ENCODE results near the gene MAP3K20. TPM values are rescaled to one million over a fixed set of nuclear protein-coding genes. Genes with fewer than 3 reads are reported as not detected.
A peak's percentile ranks its signal among the peaks of the same experiment; 100 is the strongest.
"Not testable (repeated sequence)": the region's sequence is repeated elsewhere in the genome, so short reads cannot be mapped to it uniquely, and the experiment has no call there.

Gene MAP3K20
- total and polyA plus RNA-seq, 2 donors from 2014 or later: 3.9 to 25.6 TPM

DNA sequence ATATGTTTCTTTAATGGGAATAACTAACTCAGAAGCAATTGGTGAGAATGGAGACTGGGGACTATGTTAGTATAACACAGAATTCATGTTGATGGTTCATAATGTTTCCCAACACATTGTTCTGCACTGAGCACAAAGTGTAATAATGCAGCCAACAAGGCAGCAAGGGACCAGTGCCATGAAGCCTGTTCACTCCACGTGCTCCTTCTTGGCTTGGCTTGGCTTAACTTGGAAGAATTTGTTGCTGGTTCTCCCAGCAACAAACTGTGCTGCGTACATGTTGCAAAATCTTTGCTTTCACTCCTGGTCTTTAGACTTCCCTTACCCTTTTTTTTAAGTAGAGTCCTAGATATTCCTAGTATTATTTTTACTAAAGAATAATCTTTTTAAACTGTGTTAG is 129.7 kb downstream of the MAP3K20 start:
- peak in 1 of 5 donors; percentile 68 for DNase-seq
- Histone ChIP-seq H3K9ac (ENCODE audit: low read length in 3 of 3) (no peak overlapping the region), H3K36me3 (ENCODE audit: control insufficient read depth in 2 of 3, insufficient read depth in 3 of 3, low read length in 3 of 3) (no peaks in the 10 kb centered on the region), H3K27ac (ENCODE audit: low read depth in 2 of 2, low read length in 2 of 2) (no peak overlapping the region), H3K9me3 (ENCODE audit: control insufficient read depth in 2 of 3, insufficient read depth in 1 of 3, low read length in 3 of 3) (no peaks in the 10 kb centered on the region), H3K4me3 (ENCODE audit: low read length in 3 of 3) (no peak overlapping the region), H3K27me3 (ENCODE audit: control insufficient read depth, insufficient read depth, low read length) (no peaks in the 10 kb centered on the region), H3K4me1 (ENCODE audit: control insufficient read depth in 2 of 3, insufficient read depth in 2 of 3, low read depth in 1 of 3, low read length in 3 of 3) (no peaks in the 10 kb centered on the region)
- intact Hi-C loops (cut with DNase I): no loop called here
- FAIRE-seq: no peak
- TF ChIP-seq, protein P1, sequence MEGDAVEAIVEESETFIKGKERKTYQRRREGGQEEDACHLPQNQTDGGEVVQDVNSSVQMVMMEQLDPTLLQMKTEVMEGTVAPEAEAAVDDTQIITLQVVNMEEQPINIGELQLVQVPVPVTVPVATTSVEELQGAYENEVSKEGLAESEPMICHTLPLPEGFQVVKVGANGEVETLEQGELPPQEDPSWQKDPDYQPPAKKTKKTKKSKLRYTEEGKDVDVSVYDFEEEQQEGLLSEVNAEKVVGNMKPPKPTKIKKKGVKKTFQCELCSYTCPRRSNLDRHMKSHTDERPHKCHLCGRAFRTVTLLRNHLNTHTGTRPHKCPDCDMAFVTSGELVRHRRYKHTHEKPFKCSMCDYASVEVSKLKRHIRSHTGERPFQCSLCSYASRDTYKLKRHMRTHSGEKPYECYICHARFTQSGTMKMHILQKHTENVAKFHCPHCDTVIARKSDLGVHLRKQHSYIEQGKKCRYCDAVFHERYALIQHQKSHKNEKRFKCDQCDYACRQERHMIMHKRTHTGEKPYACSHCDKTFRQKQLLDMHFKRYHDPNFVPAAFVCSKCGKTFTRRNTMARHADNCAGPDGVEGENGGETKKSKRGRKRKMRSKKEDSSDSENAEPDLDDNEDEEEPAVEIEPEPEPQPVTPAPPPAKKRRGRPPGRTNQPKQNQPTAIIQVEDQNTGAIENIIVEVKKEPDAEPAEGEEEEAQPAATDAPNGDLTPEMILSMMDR (IDR thresholded peaks at IDR 0.05; ENCODE audit: borderline replicate concordance, extremely low read depth, insufficient read depth): no peak

DNA sequence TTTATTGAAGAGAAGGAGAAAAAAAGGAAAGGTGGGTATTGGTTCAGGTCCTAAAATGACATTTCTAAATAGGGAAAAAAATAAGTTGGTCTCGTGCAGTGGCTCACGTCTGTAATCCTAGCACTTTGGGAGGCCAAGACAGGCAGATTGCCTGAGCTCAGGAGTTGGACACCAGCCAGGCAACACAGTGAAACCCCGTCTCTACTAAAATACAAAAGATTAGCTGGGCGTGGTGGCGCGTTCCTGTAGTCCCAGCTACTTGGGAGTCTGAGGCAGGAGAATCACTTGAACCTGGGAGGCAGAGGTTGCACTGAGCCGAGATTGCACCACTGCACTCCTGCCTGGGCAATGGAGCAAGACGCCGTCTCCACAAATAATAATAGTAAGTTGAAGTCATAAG is 131.5 kb downstream of the MAP3K20 start:
- H3K9me3 ChIP-seq (ENCODE audit: control insufficient read depth in 2 of 3, insufficient read depth in 1 of 3, low read length in 3 of 3); intact Hi-C loops (cut with DNase I); H3K36me3 ChIP-seq (ENCODE audit: control insufficient read depth in 2 of 3, insufficient read depth in 3 of 3, low read length in 3 of 3); FAIRE-seq; H3K9ac ChIP-seq (ENCODE audit: low read length in 3 of 3); H3K27me3 ChIP-seq (ENCODE audit: control insufficient read depth, insufficient read depth, low read length); H3K4me1 ChIP-seq (ENCODE audit: control insufficient read depth in 2 of 3, insufficient read depth in 2 of 3, low read depth in 1 of 3, low read length in 3 of 3); H3K4me3 ChIP-seq (ENCODE audit: low read length in 3 of 3); H3K27ac ChIP-seq (ENCODE audit: low read depth in 2 of 2, low read length in 2 of 2); DNase-seq: not testable (repeated sequence)

DNA sequence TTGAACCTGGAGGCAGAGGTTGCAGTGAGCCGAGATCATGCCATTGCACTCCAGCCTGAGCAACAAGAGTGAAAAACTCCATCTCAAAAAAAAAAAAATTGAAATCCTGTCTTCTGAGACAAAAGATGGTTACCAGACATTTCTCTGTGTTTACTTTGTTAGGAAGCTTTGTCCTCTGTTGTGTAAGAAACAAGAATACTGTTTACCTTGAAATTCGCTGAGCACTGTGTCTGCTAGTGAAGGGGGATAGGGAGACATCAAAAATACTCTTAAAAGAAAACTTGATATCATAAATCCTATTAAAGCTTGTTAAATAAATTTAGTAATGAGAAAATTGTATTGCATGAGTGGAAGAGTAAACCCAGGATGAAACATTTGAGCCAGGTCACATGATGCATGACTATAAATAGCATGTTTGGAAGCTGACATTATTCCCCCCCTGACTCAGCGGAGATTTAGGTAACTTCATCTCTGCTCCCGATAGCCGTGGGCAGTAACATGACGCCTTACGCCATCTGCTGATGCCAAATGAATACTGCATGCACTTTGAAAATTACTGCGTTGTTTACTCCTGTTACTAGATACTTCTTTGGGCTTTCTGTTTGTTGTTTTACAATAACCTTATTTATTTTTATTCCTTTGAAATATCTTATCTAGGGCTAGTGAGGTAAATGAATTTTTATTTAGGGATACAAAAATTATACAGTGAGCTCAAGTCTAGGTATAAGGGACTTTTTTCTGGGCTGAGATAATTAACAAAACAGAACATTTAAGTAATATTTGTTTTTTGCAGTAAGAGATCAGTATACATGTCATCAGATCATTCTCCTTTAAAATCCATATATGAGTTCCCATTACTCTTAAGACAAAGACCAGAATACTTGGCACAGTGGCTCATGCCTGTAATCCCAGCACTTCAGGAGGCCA is 134.9 kb downstream of the MAP3K20 start:
- intact Hi-C loops (cut with DNase I): loop anchor here (5.0 kb wide), 1 partner anchor 183 kb away; no protein-coding TSS in a partner anchor
- TF ChIP-seq, protein P1 (IDR thresholded peaks at IDR 0.05; ENCODE audit: borderline replicate concordance, extremely low read depth, insufficient read depth): peak; percentile 81
- Histone ChIP-seq H3K36me3 (ENCODE audit: control insufficient read depth in 2 of 3, insufficient read depth in 3 of 3, low read length in 3 of 3) (no peaks in the 10 kb centered on the region), H3K27ac (ENCODE audit: low read depth in 2 of 2, low read length in 2 of 2) (no peak overlapping the region), H3K27me3 (ENCODE audit: control insufficient read depth, insufficient read depth, low read length) (no peaks in the 10 kb centered on the region), H3K9ac (ENCODE audit: low read length in 3 of 3) (no peak overlapping the region), H3K4me1 (ENCODE audit: control insufficient read depth in 2 of 3, insufficient read depth in 2 of 3, low read depth in 1 of 3, low read length in 3 of 3) (no peaks in the 10 kb centered on the region), H3K4me3 (ENCODE audit: low read length in 3 of 3) (no peak overlapping the region), H3K9me3 (ENCODE audit: control insufficient read depth in 2 of 3, insufficient read depth in 1 of 3, low read length in 3 of 3) (no peaks in the 10 kb centered on the region)
- peak in 4 of 5 donors; percentile 69 to 92 (median 81) for DNase-seq
- FAIRE-seq: peak; percentile 97

DNA sequence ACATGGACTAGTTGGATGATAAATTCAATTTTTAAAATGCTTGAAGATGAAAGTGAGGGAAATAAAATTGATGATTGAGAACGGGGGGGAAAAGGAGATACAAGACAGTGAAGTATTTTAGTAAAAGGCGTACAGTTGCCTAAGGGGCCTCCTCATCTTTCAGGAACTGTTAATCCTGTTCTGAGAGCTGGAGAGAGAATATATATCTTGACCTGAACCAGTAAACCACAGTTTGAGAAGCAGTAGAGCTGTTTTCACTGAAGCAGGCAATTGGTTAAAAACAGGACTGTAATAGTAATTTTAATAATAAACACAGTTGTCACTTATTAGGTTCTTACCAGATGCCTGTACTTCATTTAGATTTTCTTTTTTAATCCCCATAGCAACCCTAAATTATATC is 137.5 kb downstream of the MAP3K20 start:
- Histone ChIP-seq H3K27ac (ENCODE audit: low read depth in 2 of 2, low read length in 2 of 2) (no peak overlapping the region), H3K36me3 (ENCODE audit: control insufficient read depth in 2 of 3, insufficient read depth in 3 of 3, low read length in 3 of 3) (no peaks in the 10 kb centered on the region), H3K9me3 (ENCODE audit: control insufficient read depth in 2 of 3, insufficient read depth in 1 of 3, low read length in 3 of 3) (no peaks in the 10 kb centered on the region), H3K4me1 (ENCODE audit: control insufficient read depth in 2 of 3, insufficient read depth in 2 of 3, low read depth in 1 of 3, low read length in 3 of 3) (no peaks in the 10 kb centered on the region), H3K4me3 (ENCODE audit: low read length in 3 of 3) (no peak overlapping the region), H3K9ac (ENCODE audit: low read length in 3 of 3) (no peak overlapping the region), H3K27me3 (ENCODE audit: control insufficient read depth, insufficient read depth, low read length) (no peaks in the 10 kb centered on the region)
- intact Hi-C loops (cut with DNase I): loop anchor here (5.0 kb wide), 1 partner anchor 186 kb away; no protein-coding TSS in a partner anchor
- no peak for DNase-seq
- TF ChIP-seq, protein P1 (IDR thresholded peaks at IDR 0.05; ENCODE audit: borderline replicate concordance, extremely low read depth, insufficient read depth): no peak
- FAIRE-seq: no peak

All from kidney (tissue), 14 donors.